IMR-90 (cell line): ENCODE measurements around the gene MYO1H. TPM values are rescaled to one million over a fixed set of nuclear protein-coding genes. Genes with fewer than 3 reads are reported as not detected.

Experiments
- ATAC-seq: fragments of 200-7000 bp; cut with Tn5 transposase; 2 replicates; pipeline ENCODE4 v1.9.1; 2020; ENCODE audit warnings: low read depth, mild to moderate bottlenecking, moderate library complexity
- BruUV-seq: library from RNA; stranded (reverse); fragments of 400-500 nt; replicated peaks from 2 replicates; lab custom pipeline; 2021; lab: Mats Ljungman, UMichigan
- CTCF ChIA-PET: fragments of 300-600 bp; formaldehyde crosslinking; extraction: SDS; loops from one replicate; lab custom pipeline; 2021; ENCODE audit warnings: antibody characterized with exemption; lab: Yijun Ruan, JAX
- POLR2A ChIA-PET: fragments of 300-600 bp; sonication (Branson Sonifier 250); formaldehyde crosslinking; loops from one replicate; lab custom pipeline; 2022; ENCODE audit warnings: antibody characterized with exemption; ENCODE audit not compliant: unreplicated experiment; lab: Charles Lee
- DNase-seq: peaks from one replicate; pipeline ENCODE4 v3.0.0; 2013
- H2AFZ ChIP-seq: replicated peaks from 2 replicates; pipeline ENCODE3; 2013; ENCODE audit warnings: low read length, mild to moderate bottlenecking; ENCODE audit not compliant: poor library complexity
- H2AK5ac ChIP-seq: 2 replicates; pipeline ENCODE4 v1.6.1; 2013; ENCODE audit warnings: low read depth, low read length, inconsistent platforms
- H2AK9ac ChIP-seq: replicated peaks from 2 replicates; pipeline ENCODE3; 2013; ENCODE audit warnings: mild to moderate bottlenecking, low read depth, low read length, moderate library complexity; ENCODE audit not compliant: poor library complexity
- H2BK120ac ChIP-seq: 2 replicates; pipeline ENCODE4 v1.6.1; 2013; ENCODE audit warnings: low read depth, low read length, inconsistent platforms
- H2BK15ac ChIP-seq: 3 replicates; pipeline ENCODE4 v1.6.1; 2013; ENCODE audit warnings: low read depth, low read length, inconsistent platforms
- H2BK20ac ChIP-seq: 2 replicates; pipeline ENCODE4 v1.6.1; 2013; ENCODE audit warnings: low read depth, mild to moderate bottlenecking, inconsistent platforms, low read length, moderate library complexity
- H2BK5ac ChIP-seq: 2 replicates; pipeline ENCODE4 v1.6.1; 2013; ENCODE audit warnings: mild to moderate bottlenecking, low read depth, low read length, inconsistent platforms; ENCODE audit not compliant: poor library complexity, severe bottlenecking
- H3K14ac ChIP-seq: replicated peaks from 2 replicates; pipeline ENCODE4 v1.6.1; 2013; ENCODE audit warnings: low read depth, low read length, inconsistent platforms
- H3K18ac ChIP-seq: 2 replicates; pipeline ENCODE4 v1.6.1; 2013; ENCODE audit warnings: low read depth, low read length, control low read depth
- H3K23ac ChIP-seq: 2 replicates; pipeline ENCODE4 v1.6.1; 2013; ENCODE audit warnings: low read depth, low read length, inconsistent platforms
- H3K27ac ChIP-seq: 2 replicates; pipeline ENCODE4 v1.5.1; 2013; ENCODE audit warnings: mild to moderate bottlenecking, control low read depth, low read length; ENCODE audit not compliant: insufficient read depth
- H3K27me3 ChIP-seq: 2 replicates; pipeline ENCODE4 v1.6.1; 2013; ENCODE audit warnings: low read length; ENCODE audit not compliant: control insufficient read depth, insufficient read depth
- H3K36me3 ChIP-seq: 2 replicates; pipeline ENCODE4 v1.6.1; 2013; ENCODE audit warnings: low read length, mixed read lengths; ENCODE audit not compliant: control insufficient read depth, insufficient read depth
- H3K4ac ChIP-seq: 2 replicates; pipeline ENCODE4 v1.6.1; 2013; ENCODE audit warnings: low read depth, low read length, inconsistent platforms
- H3K4me1 ChIP-seq: 2 replicates; pipeline ENCODE4 v1.6.1; 2013; ENCODE audit warnings: low read length, mixed read lengths; ENCODE audit not compliant: control insufficient read depth, insufficient read depth
- H3K4me2 ChIP-seq: 2 replicates; pipeline ENCODE4 v1.6.1; 2013; ENCODE audit warnings: low read depth, mild to moderate bottlenecking, control low read depth, low read length, moderate library complexity
- H3K4me3 ChIP-seq: 2 replicates; pipeline ENCODE4 v1.5.1; 2013; ENCODE audit warnings: low read depth, mild to moderate bottlenecking, control low read depth, low read length, moderate library complexity; ENCODE audit not compliant: insufficient read depth
- H3K56ac ChIP-seq: 2 replicates; pipeline ENCODE4 v1.6.1; 2013; ENCODE audit warnings: low read length, inconsistent platforms; ENCODE audit not compliant: insufficient read depth; ENCODE audit errors: extremely low read depth
- H3K79me1 ChIP-seq, 2 experiments: 2 replicates each; pipeline ENCODE4 v1.6.1; 2013; ENCODE audit warnings: low read length in 2 of 2, inconsistent platforms in 1 of 2, low read depth in 1 of 2
- H3K9ac ChIP-seq: 2 replicates; pipeline ENCODE4 v1.6.1; 2013; ENCODE audit warnings: low read depth, low read length, control low read depth
- H3K9me1 ChIP-seq: 2 replicates; pipeline ENCODE4 v1.6.1; 2013; ENCODE audit warnings: low read length, inconsistent platforms; ENCODE audit not compliant: insufficient read depth
- H3K9me3 ChIP-seq: 2 replicates; pipeline ENCODE4 v1.6.1; 2013; ENCODE audit warnings: low read length; ENCODE audit not compliant: control insufficient read depth, insufficient read depth
- H4K20me1 ChIP-seq: 2 replicates; pipeline ENCODE4 v1.6.1; 2013; ENCODE audit warnings: low read length, inconsistent platforms; ENCODE audit not compliant: insufficient read depth
- H4K5ac ChIP-seq: 2 replicates; pipeline ENCODE4 v1.6.1; 2013; ENCODE audit warnings: mild to moderate bottlenecking, low read depth, low read length, control low read depth
- H4K8ac ChIP-seq, 2 experiments: 2 replicates each; pipeline ENCODE4 v1.6.1; 2013; ENCODE audit warnings: low read depth in 2 of 2, low read length in 2 of 2, control low read depth in 1 of 2, inconsistent platforms in 1 of 2
- H4K91ac ChIP-seq: 2 replicates; pipeline ENCODE4 v1.6.1; 2013; ENCODE audit warnings: low read depth, low read length, inconsistent platforms; ENCODE audit not compliant: insufficient read depth
- CTCF ChIP-seq: conservative IDR thresholded peaks from 2 replicates; pipeline ENCODE4 v1.5.1; 2012; ENCODE audit warnings: mild to moderate bottlenecking, low read depth, low read length, improper control_type of control experiment
- POLR2A ChIP-seq: IDR thresholded peaks from 2 replicates; pipeline ENCODE4 v1.6.1; 2012; ENCODE audit warnings: mild to moderate bottlenecking, low read depth, low read length
- RAD21 ChIP-seq: IDR thresholded peaks from 2 replicates; pipeline ENCODE4 v1.6.1; 2012; ENCODE audit warnings: low read length, improper control_type of control experiment
- RFX5 ChIP-seq: IDR thresholded peaks from 2 replicates; pipeline ENCODE4 v1.8.0; 2012; ENCODE audit warnings: low read depth, mild to moderate bottlenecking, low read length, moderate library complexity
- SMC3 ChIP-seq: fragments of 150-350 bp; IDR thresholded peaks from 2 replicates; pipeline ENCODE4 v1.6.1; 2016; ENCODE audit warnings: low read depth, mild to moderate bottlenecking, antibody characterized with exemption, low read length, moderate library complexity
- WGBS, 2 experiments: methylation state at CpG; one replicate each; pipeline versions ENCODE4 v1.1.5 to v1.1.7; 2013; ENCODE audit warnings: missing lambda C conversion rate in 2 of 2; ENCODE audit not compliant: insufficient read length in 1 of 2; ENCODE audit errors: extremely low coverage in 2 of 2; 5-methylcytosine and 5-hydroxymethylcytosine counted together
- dilution Hi-C: fragments of 300-500 bp; cut with HindIII; formaldehyde crosslinking; loops from one replicate; pipeline ENCODE4 v1.14.3; 2018; ENCODE audit warnings: low sequenced_read_pairs; ENCODE audit not compliant: unreplicated experiment
- in situ Hi-C: fragments of 300-500 bp; cut with MboI; formaldehyde crosslinking; loops from 3 replicates; pipeline ENCODE4 v1.14.3; 2019; ENCODE audit warnings: low sequenced_read_pairs, inconsistent platforms, mixed read lengths
- intact Hi-C: fragments of 100-400 bp; cut with micrococcal nuclease; formaldehyde crosslinking; loops from 2 replicates; pipeline ENCODE4 v1.10.0; 2022
- polyA plus RNA-seq, 3 experiments: library from polyadenylated mRNA; depleted of rRNA; stranded (reverse); fragments of >200 nt; gene quantifications; 2 replicates each; pipeline ENCODE4 v1.2.3, GENCODE V29; 2012; ENCODE audit warnings: low replicate concordance in 1 of 3
- total RNA-seq: library from RNA; depleted of rRNA; stranded (reverse); fragments of >200 nt; gene quantifications from 2 replicates; pipeline ENCODE4 v1.2.3, GENCODE V29; 2012

Gene MYO1H
- total and polyA plus RNA-seq, 2 of the 4 experiments (the other 2 are of a cell fraction) = not detected

DNA sequence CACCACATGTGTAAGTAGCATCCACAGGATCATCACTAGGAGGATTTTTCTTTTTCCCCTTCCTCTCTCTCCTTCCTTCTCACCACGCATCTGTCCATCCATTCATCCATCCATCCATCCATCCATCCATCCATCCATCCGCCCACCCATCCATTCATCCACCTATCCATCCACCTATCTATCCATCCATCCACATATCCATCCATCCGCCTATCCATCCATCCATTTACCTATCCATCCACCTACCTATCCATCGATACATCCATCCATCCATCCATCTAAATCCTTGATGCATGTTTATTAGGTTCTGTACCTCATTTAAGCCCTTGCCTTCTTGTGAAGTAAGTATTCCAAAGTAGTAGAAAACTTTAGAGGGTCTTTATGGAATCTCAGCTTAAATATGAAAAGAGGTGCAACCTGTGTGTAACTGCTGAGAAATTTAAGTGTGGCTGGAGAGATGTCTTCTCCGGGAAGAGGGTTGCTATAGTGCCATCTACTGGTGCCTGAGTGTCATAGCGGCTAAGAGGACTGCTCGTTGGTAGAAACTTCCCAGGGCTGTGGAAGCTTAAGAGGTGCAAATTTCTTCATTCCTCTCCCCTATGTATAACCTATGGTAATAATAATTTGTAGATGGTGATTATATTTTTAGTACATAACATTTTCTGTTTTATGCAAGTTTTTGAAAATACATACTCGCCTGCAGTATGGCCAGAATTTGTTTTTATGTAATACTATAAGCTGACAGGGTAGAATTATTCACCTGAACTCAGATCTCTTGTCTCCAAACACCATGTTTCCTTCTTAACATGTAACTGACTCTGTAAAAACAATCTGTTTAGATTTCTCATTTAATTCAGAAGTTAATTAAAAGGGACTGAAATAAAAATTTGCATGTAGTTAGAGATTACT, 46.0 kb downstream of the MYO1H start:
- H3K4me1 ChIP-seq = no peaks in the 10 kb centered on the region
- H2AK5ac ChIP-seq = no peak overlapping the region
- no peak overlapping the region for H3K56ac ChIP-seq
- ATAC-seq = peak; percentile 95
- ChIA-PET CTCF (interaction anchor here (0.6 to 1.4 kb wide), 15 partner anchors 8 to 281 kb away, joined by 3 to 11 read pairs (median 3); no protein-coding TSS in a partner anchor), POLR2A (no interaction called here)
- intact Hi-C loops = no loop called here
- DNase-seq = peak; percentile 53
- no peak overlapping the region for H4K91ac ChIP-seq
- dilution Hi-C loops = no loop called here
- H2BK20ac ChIP-seq = no peak overlapping the region
- H3K27ac ChIP-seq = no peak overlapping the region
- no peak overlapping the region for H4K5ac ChIP-seq
- H3K4ac ChIP-seq = no peak overlapping the region
- H3K18ac ChIP-seq = no peak overlapping the region
- no peak overlapping the region for H4K8ac ChIP-seq
- no peak overlapping the region for H2BK5ac ChIP-seq
- no peaks in the 10 kb centered on the region for H4K20me1 ChIP-seq
- no peak overlapping the region for H2AK9ac ChIP-seq
- 42% methylated on average over 2 of the region's 8 CpGs; no CpG with 5 or more reads in 1 of the 2 experiments for WGBS, 2 experiments
- BruUV-seq = no TSS peak
- in situ Hi-C loops = loop anchor here (5.0 kb wide), 1 partner anchor 131 kb away; no protein-coding TSS in a partner anchor
- no peak overlapping the region for H3K14ac ChIP-seq
- no peaks in the 10 kb centered on the region; the same call in 1 of the 2 replicates for H3K9me3 ChIP-seq
- H2BK15ac ChIP-seq = no peak overlapping the region
- H3K79me1 ChIP-seq = no peaks in the 10 kb centered on the region
- H2AFZ ChIP-seq = no peak overlapping the region
- H3K4me2 ChIP-seq = no peak overlapping the region
- TF ChIP-seq RAD21 = peak; percentile 54
- TF ChIP-seq CTCF = peak; percentile 76
- no peak for TF ChIP-seq RFX5
- TF ChIP-seq POLR2A = no peak
- peak; percentile 27; the same call in 1 of the 2 replicates for TF ChIP-seq SMC3
- H3K4me3 ChIP-seq = no peak overlapping the region
- H3K23ac ChIP-seq = no peak overlapping the region
- H2BK120ac ChIP-seq = no peak overlapping the region
- no peak overlapping the region for H3K9ac ChIP-seq
- no peaks in the 10 kb centered on the region for H3K36me3 ChIP-seq
- no peaks in the 10 kb centered on the region for H3K9me1 ChIP-seq
- peaks cover 9% of the 10 kb centered on the region; the same call in 1 of the 2 replicates for H3K27me3 ChIP-seq
